Cardiac muscle cell (in vitro differentiated cells and primary cell): ENCODE results near the gene ADIG. TPM values are rescaled to one million over a fixed set of nuclear protein-coding genes. Genes with fewer than 3 reads are reported as not detected.

Experiments
- DNase-seq, 2 donors: peaks; one replicate each; pipeline versions ENCODE4 v3.0.0 to v3.0.0-alpha.2; 2010 to 2017; ENCODE audit warnings: low read depth in 1 of 2, low spot score in 1 of 2
- H3K27ac ChIP-seq: fragments of 200-600 bp; sonication (generic); 2 replicates; pipeline ENCODE4 v1.5.1; 2016
- H3K27me3 ChIP-seq: fragments of 200-600 bp; sonication (generic); 2 replicates; pipeline ENCODE4 v1.6.0; 2016; ENCODE audit warnings: control low read depth
- H3K36me3 ChIP-seq: fragments of 200-600 bp; sonication (generic); 2 replicates; pipeline ENCODE4 v1.5.1; 2016; ENCODE audit warnings: control low read depth
- H3K4me1 ChIP-seq: fragments of 200-600 bp; sonication (generic); 2 replicates; pipeline ENCODE4 v1.8.1; 2017; ENCODE audit warnings: low read depth, mild to moderate bottlenecking, mixed run types
- H3K4me3 ChIP-seq: fragments of 200-600 bp; sonication (generic); 2 replicates; pipeline ENCODE4 v1.5.1; 2016; ENCODE audit warnings: mild to moderate bottlenecking
- H3K9me3 ChIP-seq: fragments of 200-600 bp; sonication (generic); 2 replicates; pipeline ENCODE4 v1.5.1; 2017; ENCODE audit warnings: low read depth, mild to moderate bottlenecking, control low read depth
- polyA plus RNA-seq: library from polyadenylated mRNA; unstranded; fragments of >200 nt; fragmentation: Nextera tagmentation; extraction: Ambion mirVana; gene quantifications from 2 replicates; pipeline ENCODE4 v1.2.1, GENCODE V29; 2016
- total RNA-seq: library from RNA; depleted of rRNA; stranded (reverse); fragments of >200 nt; gene quantifications from 2 replicates; pipeline ENCODE4 v1.2.3, GENCODE V29; 2016
- TF ChIP-seq, protein P1 (sequence below): IDR thresholded peaks from 2 replicates; pipeline ENCODE4 v1.5.1; 2012; ENCODE audit warnings: low read depth, mild to moderate bottlenecking, low read length

Gene ADIG
- not detected in 2 replicates for total RNA-seq
- not detected in 2 replicates for polyA plus RNA-seq

DNA sequence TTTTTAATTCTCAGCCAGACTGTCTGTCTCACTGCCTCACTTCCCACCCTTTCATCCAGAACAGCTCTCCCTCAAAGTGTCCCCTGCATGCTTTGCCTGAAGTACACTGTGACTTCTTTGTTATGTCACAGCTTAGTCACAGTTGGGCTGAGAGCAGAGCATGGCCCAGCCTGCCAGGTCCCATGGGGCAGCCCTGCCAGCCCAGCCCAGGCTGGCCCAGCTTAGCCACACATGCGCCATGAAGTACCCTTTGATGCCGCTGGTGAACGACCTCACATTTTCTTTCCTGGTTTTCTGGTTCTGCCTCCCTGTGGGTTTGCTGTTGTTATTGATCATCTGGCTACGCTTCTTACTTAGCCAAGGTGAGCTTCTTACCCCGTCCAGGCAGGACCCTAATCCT, at the start of gene ADIG:
TSS of gene ADIG (plus strand) at position 185 of the 400 bp plus-strand sequence. CDS start at position 239, 54 bp downstream.
- no peaks in the 10 kb centered on the region for H3K27me3 ChIP-seq
- H3K27ac ChIP-seq: no peak within 1 kb of the TSS
- DNase-seq: peak in 1 of 2 donors; percentile 36
- H3K36me3 ChIP-seq: peaks cover under 1% of the 10 kb centered on the region
- TF ChIP-seq, protein P1, sequence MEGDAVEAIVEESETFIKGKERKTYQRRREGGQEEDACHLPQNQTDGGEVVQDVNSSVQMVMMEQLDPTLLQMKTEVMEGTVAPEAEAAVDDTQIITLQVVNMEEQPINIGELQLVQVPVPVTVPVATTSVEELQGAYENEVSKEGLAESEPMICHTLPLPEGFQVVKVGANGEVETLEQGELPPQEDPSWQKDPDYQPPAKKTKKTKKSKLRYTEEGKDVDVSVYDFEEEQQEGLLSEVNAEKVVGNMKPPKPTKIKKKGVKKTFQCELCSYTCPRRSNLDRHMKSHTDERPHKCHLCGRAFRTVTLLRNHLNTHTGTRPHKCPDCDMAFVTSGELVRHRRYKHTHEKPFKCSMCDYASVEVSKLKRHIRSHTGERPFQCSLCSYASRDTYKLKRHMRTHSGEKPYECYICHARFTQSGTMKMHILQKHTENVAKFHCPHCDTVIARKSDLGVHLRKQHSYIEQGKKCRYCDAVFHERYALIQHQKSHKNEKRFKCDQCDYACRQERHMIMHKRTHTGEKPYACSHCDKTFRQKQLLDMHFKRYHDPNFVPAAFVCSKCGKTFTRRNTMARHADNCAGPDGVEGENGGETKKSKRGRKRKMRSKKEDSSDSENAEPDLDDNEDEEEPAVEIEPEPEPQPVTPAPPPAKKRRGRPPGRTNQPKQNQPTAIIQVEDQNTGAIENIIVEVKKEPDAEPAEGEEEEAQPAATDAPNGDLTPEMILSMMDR: no peak
- no peak within 1 kb of the TSS for H3K4me3 ChIP-seq
- peaks cover 30% of the 10 kb centered on the region for H3K4me1 ChIP-seq
- H3K9me3 ChIP-seq: no peaks in the 10 kb centered on the region

DNA sequence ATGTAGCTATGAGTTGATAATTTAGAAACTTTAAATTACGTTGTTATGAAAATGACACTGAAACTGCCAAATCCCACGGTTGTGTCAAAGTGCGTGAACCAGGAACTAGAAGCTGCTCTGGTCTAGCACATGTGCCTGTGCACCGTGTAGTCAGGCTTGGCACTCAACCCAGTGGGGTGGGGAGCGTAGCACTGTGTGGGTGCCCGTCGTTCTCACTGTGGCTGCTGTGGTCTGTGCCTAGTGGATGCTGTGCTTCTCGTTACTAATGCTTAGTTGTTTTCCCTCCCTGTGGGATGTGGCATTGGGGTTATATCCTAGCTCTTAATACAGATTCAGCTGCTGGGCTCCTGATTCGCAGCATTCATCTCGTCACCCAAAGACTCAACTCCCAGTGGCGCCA, 46.2 kb upstream of the ADIG start:
- Histone ChIP-seq H3K27ac (no peak overlapping the region), H3K4me1 (no peaks in the 10 kb centered on the region), H3K36me3 (peaks cover 66% of the 10 kb centered on the region), H3K4me3 (no peak overlapping the region), H3K27me3 (no peaks in the 10 kb centered on the region), H3K9me3 (no peaks in the 10 kb centered on the region)
- no peak for DNase-seq
- TF ChIP-seq, protein P1: no peak

DNA sequence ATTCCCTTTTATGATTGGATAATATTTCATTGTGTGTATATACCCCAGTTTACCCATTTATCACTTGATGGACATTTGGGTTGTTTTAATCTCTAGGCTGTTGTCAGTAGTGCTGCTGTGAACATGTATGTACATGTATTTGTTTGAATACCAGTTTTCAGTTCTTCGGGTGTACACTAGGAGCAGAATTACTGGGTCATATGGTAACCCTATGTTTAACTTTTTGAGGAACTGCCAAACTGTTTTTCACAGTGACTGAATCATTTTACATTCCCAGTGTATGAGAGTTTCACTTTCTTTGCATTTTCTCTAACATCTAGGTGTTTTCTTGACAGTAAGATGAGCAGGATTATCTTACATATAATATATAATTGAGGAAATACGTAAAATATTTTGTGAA, 44.7 kb upstream of the ADIG start:
- H3K9me3 ChIP-seq: no peaks in the 10 kb centered on the region
- no peak overlapping the region for H3K4me3 ChIP-seq
- TF ChIP-seq, protein P1: no peak
- H3K36me3 ChIP-seq: peaks cover 72% of the 10 kb centered on the region
- H3K27ac ChIP-seq: no peak overlapping the region
- no peaks in the 10 kb centered on the region for H3K4me1 ChIP-seq
- no peak for DNase-seq
- no peaks in the 10 kb centered on the region for H3K27me3 ChIP-seq

DNA sequence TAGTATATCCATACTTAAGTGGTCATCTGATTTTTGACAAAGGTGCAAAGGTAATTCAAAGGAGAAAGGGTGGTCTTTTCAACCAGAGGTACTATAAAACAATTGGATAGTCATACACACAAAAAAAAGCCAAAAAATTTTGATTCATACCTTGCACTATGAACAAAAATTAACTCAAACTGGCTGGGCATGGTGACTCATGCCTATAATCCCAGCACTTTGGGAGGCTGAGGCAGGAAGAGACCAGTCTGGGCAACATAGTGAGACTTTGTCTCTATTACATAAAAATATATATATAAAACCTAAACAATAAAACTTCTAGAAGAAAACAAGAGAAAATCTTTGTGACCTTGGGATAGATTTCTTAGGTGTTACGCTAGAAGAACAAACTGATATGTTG, 43.8 kb upstream of the ADIG start:
- Histone ChIP-seq H3K9me3 (no peaks in the 10 kb centered on the region), H3K36me3 (peaks cover 72% of the 10 kb centered on the region), H3K27me3 (no peaks in the 10 kb centered on the region), H3K27ac (no peak overlapping the region), H3K4me3 (no peak overlapping the region), H3K4me1 (no peaks in the 10 kb centered on the region)
- TF ChIP-seq, protein P1: no peak
- no peak for DNase-seq

DNA sequence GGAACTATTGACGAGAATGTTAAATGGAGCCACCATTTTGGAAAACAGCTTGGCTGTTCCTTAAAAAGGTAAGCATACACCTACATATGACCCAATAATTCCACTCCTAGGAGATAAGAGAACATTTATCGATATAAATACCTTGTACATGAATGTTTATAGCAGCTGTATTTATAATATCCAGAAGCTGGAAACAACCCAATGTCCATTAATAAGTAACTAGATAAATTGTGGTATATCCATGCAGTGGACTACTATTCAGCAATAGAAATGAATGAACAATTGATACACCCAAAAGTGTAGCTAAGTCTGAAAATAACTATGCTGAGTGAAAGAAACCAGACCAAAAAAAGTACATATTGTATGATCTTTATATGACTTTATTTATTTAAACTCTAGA, 42.2 kb upstream of the ADIG start:
- Histone ChIP-seq H3K27ac (no peak overlapping the region), H3K9me3 (no peaks in the 10 kb centered on the region), H3K27me3 (no peaks in the 10 kb centered on the region), H3K4me3 (no peak overlapping the region), H3K4me1 (no peaks in the 10 kb centered on the region), H3K36me3 (peaks cover 58% of the 10 kb centered on the region)
- no peak for DNase-seq
- TF ChIP-seq, protein P1: no peak
